ENCODE data around the gene NBL1.
"Not testable (repeated sequence)": the region's sequence is repeated elsewhere in the genome, so short reads cannot be mapped to it uniquely, and the experiment has no call there.

The NBL1 gene

GRCh38 chr1:19635646-19636045, 8.5 kb upstream of the NBL1 start:
- Histone ChIP-seq H3K27me3 (ENCODE audit: control insufficient read depth, insufficient read depth, low read length) (no peaks in the 10 kb centered on the region), H3K9me3 (ENCODE audit: control insufficient read depth, low read length) (no peaks in the 10 kb centered on the region), H3K4me3 (ENCODE audit: low read depth, low read length) (no peak overlapping the region), H3K36me3 (ENCODE audit: control insufficient read depth, insufficient read depth, low read length) (no peaks in the 10 kb centered on the region), H3K4me1 (peaks cover 9% of the 10 kb centered on the region), H2AFZ (peak overlapping the region; percentile 51), H3K79me2 (no peaks in the 10 kb centered on the region), H3K27ac (peak overlapping the region; percentile 84), H3K9ac (no peak overlapping the region), H3K4me2 (ENCODE audit: low read length) (peak overlapping the region; percentile 34)
- TF ChIP-seq CTCF (IDR thresholded peaks at IDR 0.05): no peak

GRCh38 chr1:19636065-19636464, 8.0 kb upstream of the NBL1 start:
- no peaks in the 10 kb centered on the region for H3K79me2 ChIP-seq
- TF ChIP-seq CTCF (IDR thresholded peaks at IDR 0.05): no peak
- H3K4me3 ChIP-seq (ENCODE audit: low read depth, low read length): no peak overlapping the region
- H3K36me3 ChIP-seq (ENCODE audit: control insufficient read depth, insufficient read depth, low read length): no peaks in the 10 kb centered on the region
- H3K4me2 ChIP-seq (ENCODE audit: low read length): peak overlapping the region; percentile 34
- no peaks in the 10 kb centered on the region for H3K9me3 ChIP-seq (ENCODE audit: control insufficient read depth, low read length)
- no peak overlapping the region for H3K9ac ChIP-seq
- no peaks in the 10 kb centered on the region for H3K27me3 ChIP-seq (ENCODE audit: control insufficient read depth, insufficient read depth, low read length)
- peak overlapping the region; percentile 84 for H3K27ac ChIP-seq
- H2AFZ ChIP-seq: peak overlapping the region; percentile 51
- H3K4me1 ChIP-seq: peaks cover 9% of the 10 kb centered on the region

- H3K4me1 ChIP-seq; H3K9ac ChIP-seq; H3K9me3 ChIP-seq (ENCODE audit: control insufficient read depth, low read length); H3K4me3 ChIP-seq (ENCODE audit: low read depth, low read length); H3K36me3 ChIP-seq (ENCODE audit: control insufficient read depth, insufficient read depth, low read length); H3K27me3 ChIP-seq (ENCODE audit: control insufficient read depth, insufficient read depth, low read length); H3K4me2 ChIP-seq (ENCODE audit: low read length); H2AFZ ChIP-seq; H3K79me2 ChIP-seq: not testable (repeated sequence)
- peak overlapping the region; percentile 84 for H3K27ac ChIP-seq
Measured at GRCh38 chr1:19636749-19637148, 7.4 kb upstream of the NBL1 start.

GRCh38 chr1:19637606-19638005, 6.5 kb upstream of the NBL1 start:
- Histone ChIP-seq H3K9me3 (ENCODE audit: control insufficient read depth, low read length) (no peaks in the 10 kb centered on the region), H3K4me2 (ENCODE audit: low read length) (no peak overlapping the region), H3K4me3 (ENCODE audit: low read depth, low read length) (no peak overlapping the region), H3K36me3 (ENCODE audit: control insufficient read depth, insufficient read depth, low read length) (no peaks in the 10 kb centered on the region), H3K79me2 (no peaks in the 10 kb centered on the region), H2AFZ (no peak overlapping the region), H3K9ac (no peak overlapping the region), H3K4me1 (peaks cover 9% of the 10 kb centered on the region), H3K27ac (no peak overlapping the region), H3K27me3 (ENCODE audit: control insufficient read depth, insufficient read depth, low read length) (no peaks in the 10 kb centered on the region)
- TF ChIP-seq CTCF (IDR thresholded peaks at IDR 0.05): no peak

GRCh38 chr1:19639228-19639627, 4.9 kb upstream of the NBL1 start:
- not testable (repeated sequence) for H3K27ac ChIP-seq; H2AFZ ChIP-seq; H3K79me2 ChIP-seq; H3K9ac ChIP-seq; H3K4me2 ChIP-seq (ENCODE audit: low read length); H3K27me3 ChIP-seq (ENCODE audit: control insufficient read depth, insufficient read depth, low read length); H3K4me3 ChIP-seq (ENCODE audit: low read depth, low read length); H3K9me3 ChIP-seq (ENCODE audit: control insufficient read depth, low read length); H3K4me1 ChIP-seq; H3K36me3 ChIP-seq (ENCODE audit: control insufficient read depth, insufficient read depth, low read length)

GRCh38 chr1:19639999-19640362, 4.1 kb upstream of the NBL1 start:
- Histone ChIP-seq H3K27me3 (ENCODE audit: control insufficient read depth, insufficient read depth, low read length) (no peaks in the 10 kb centered on the region), H3K79me2 (no peaks in the 10 kb centered on the region), H3K4me1 (peaks cover 9% of the 10 kb centered on the region), H2AFZ (no peak overlapping the region), H3K36me3 (ENCODE audit: control insufficient read depth, insufficient read depth, low read length) (no peaks in the 10 kb centered on the region), H3K4me3 (ENCODE audit: low read depth, low read length) (no peak overlapping the region), H3K27ac (peak overlapping the region; percentile 72), H3K9ac (no peak overlapping the region), H3K9me3 (ENCODE audit: control insufficient read depth, low read length) (no peaks in the 10 kb centered on the region), H3K4me2 (ENCODE audit: low read length) (no peak overlapping the region)
- no peak for TF ChIP-seq CTCF (IDR thresholded peaks at IDR 0.05)

Measured in parathyroid adenoma (tissue), 2 donors.